GM21390 (cell line): ENCODE measurements around the gene TOX2.

ENCODE experiments used
- ATAC-seq: cut with Tn5 transposase; IDR thresholded peaks from one replicate; pipeline ENCODE4 v1.9.1; 2021; ENCODE audit not compliant: unreplicated experiment

The TOX2 gene

DNA sequence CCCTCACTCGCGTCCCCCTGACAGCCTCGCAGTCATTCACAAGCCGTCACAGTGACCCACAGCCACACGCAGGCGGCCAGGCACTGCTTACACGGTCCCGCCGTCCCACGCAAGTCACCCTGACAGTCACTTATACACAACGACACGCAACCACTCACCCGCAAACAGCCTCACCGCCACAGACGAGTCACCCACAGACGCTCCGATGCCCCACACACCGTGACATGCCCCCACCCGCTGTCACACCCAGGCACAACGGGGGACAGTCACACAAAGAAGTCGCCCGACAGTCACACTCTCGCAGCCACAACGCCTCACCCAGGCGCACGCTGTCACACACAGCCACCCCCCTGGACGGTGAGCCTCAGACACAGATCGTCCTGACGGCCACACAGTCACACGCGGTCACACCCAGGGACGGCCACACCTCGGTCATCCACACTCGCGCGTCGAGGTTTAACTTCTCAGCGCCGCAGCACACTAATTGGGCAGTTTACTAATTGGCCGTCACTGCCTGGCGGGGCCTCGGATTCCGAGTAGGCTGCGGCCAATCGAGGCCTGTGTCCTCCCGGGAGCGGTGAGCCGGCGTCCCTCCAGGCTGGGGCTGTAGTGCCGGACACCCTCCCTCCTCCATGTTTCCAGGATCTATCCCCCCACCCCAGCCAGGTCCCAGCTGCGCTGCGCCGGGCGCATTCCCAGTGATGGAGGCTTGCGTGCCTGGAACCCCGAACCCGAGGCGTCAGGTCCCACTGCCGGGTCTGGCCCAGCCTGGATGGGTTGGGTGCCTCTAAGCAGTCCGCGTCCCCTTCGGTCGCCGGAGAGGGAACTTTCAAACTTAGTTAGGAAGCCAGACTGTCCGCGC, 790 bp downstream of the TOX2 start:
- no peak for ATAC-seq

DNA sequence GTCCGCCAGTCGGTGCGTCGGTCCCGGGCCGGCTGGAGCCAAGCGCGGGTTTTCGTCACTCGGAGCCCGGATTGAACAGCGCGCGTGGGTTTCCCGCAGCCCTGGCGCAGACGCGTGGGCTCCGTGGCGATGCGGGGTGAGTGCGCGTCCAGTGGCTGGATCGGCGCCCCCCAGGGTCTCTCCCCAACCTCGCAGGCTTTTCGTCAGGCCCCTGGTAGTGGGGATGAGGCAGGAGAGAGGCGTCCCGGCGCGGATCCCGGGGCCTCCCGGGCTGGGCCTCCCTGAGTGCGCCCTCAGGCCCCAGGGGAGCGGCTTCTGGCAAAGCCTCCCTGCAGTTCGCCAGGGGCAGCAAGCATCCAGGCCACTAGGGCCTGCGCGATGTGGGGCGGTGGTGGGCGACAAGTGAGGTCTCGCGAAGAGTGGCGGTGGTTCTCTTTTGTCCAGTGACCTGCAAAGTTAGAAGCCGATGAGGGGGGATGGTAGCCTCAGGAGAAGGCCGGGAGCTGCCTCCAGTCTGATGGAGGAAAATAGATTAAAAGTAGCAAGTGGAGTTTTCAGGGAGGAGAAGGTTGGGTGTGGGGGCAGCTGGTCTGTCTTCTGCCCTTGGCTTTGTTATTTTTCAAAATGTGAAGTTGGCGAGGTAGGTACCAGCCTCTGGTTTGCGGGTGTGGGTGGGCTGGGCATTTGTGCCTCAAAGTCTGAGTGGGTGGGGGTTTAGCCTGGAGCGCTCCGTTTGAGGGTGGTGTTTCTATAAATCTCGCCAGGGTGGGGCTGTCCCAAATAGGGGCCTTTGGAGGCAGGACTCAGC, 1.6 kb downstream of the TOX2 start:
- no peak for ATAC-seq

DNA sequence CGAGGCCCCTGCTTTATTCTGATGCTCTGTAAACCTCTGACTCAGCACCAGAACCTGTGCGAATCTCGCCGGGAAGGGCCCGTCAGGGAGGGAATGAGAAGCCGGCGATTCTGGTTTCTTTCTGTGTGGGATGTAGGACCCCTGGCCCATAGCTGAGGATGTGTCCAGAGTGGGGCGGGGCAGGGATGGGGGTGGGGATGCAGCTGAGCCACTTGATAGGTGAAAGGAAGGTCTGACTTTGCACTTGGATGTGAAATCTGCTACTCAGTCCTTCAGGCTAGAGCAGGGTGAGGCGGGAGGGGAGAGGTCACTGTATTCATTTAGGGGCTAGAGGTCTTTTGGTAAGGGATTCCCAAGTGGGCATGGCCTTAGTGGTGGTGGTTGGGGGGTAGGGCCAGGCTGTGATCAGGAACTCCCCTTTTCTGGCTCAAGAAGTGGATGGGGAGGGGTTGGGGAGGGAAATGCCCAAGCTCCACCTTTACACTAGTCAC, 2.3 kb downstream of the TOX2 start:
- no peak for ATAC-seq

GRCh38 chr20:43917380-43917779, 2.7 kb downstream of the TOX2 start:
- ATAC-seq, result no peak

GRCh38 chr20:43919686-43920403, 5.2 kb downstream of the TOX2 start:
- no peak for ATAC-seq

GRCh38 chr20:43920797-43921196, 6.1 kb downstream of the TOX2 start:
- ATAC-seq, result no peak

- ATAC-seq, result no peak
Measured at GRCh38 chr20:43921227-43921780, 6.7 kb downstream of the TOX2 start.

DNA sequence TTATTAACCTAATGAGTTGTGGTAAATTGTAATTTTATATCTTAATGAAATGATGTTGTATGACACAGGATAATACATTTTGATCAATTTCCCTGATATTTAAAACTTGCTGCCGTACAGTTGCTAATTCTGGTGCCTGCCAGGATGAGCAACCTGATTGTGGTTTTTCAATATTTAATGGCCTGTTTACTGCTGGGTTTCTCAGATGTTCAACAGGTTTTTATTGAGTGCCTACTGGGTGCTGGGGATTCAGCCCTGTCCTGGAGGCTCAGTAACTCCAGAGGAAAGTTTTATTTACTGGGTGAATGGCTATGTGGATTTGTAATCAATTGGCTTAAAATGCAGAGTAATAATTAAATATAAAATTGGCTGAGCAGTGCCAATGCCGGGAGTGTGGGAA, 8.0 kb downstream of the TOX2 start:
- ATAC-seq, result no peak

DNA sequence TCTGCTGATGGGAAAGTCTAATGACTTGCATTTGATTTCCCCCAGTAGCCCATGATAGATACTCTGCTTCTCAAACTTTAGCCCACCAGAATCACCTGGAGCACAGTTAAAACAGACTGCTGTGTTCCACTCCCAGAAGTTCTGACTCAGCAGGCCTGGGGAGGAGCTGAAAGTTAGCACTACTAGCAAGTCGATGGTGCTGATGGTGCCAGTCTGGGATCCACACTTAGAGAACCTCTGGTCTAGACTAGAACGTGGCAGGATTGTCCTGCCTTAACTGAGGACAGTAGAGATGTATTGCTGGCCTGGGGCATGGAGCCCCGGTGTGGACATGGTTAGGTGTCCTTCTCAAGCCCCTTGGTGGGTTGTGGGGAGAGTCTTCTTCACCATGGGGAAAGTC, 8.7 kb downstream of the TOX2 start:
- no peak for ATAC-seq

DNA sequence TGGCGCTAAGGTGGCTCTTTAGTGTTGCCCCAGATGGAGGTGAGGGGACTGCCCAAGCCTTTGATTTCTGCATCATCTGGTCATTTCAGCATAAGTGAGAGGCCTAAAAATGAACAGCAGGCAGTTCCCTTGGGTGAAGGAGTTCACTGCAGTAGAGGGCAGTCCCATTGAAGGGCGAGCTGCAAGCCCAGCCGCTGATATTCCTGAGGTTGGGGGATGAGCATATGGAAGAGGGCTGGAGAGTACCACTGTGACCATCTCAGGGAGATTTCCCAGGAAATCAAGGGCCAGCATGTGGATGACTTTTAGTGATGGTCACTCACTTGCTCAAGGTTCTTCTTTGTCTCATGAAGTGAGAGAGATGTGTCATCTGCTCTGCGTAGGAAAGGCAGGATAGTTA, 9.3 kb downstream of the TOX2 start:
- ATAC-seq, result no peak

- no peak for ATAC-seq
Measured at GRCh38 chr20:43925215-43925614, 10.6 kb downstream of the TOX2 start.

DNA sequence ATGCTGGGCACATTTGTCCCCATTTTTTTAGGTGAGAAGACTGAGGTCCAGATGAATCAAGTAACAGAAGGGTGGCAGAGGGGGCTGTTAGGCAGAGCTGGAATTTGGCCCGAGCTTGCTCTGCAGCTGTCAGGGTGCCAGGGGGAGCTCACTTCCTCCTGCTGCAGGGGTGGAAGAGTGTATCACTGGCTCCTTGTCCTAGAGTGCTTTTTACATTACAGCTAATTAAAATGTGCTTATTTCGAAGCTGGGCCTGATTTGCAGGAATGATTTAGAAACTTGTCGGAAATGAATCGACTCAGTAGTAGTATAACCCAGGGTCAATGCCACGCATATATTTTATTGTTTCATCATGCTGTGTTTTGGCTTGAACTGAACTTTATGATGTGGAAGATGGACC, 11.1 kb downstream of the TOX2 start:
- ATAC-seq, result no peak

- no peak for ATAC-seq
Measured at GRCh38 chr20:43926287-43927050, 11.8 kb downstream of the TOX2 start.

DNA sequence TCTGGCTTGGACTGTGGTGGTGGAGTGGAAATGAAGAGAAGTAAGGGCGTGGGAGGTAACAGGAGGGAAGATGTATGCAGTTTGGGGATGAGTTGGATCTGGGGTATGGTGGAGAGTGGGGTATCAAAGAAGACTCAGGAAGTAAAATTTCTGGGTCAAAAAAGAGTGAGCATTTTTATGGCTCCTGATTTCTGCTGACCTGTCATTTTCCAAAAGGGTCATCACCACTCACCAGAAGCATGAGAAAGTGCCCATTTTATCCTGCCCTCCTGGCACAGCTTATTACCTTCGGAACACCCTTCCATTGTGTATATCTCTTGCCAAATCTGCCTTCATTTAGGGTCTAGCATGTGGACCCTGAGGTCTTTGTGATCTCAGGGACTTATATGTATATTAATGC, 17.3 kb downstream of the TOX2 start:
- ATAC-seq, result no peak

GRCh38 chr20:43934833-43935232, 20.2 kb downstream of the TOX2 start:
- no peak for ATAC-seq

GRCh38 chr20:43936104-43936770, 21.6 kb downstream of the TOX2 start:
- ATAC-seq, result no peak

- no peak for ATAC-seq
Measured at GRCh38 chr20:43936805-43937204, 22.2 kb downstream of the TOX2 start.

- ATAC-seq, result no peak
Measured at GRCh38 chr20:43937591-43937990, 22.9 kb downstream of the TOX2 start.

DNA sequence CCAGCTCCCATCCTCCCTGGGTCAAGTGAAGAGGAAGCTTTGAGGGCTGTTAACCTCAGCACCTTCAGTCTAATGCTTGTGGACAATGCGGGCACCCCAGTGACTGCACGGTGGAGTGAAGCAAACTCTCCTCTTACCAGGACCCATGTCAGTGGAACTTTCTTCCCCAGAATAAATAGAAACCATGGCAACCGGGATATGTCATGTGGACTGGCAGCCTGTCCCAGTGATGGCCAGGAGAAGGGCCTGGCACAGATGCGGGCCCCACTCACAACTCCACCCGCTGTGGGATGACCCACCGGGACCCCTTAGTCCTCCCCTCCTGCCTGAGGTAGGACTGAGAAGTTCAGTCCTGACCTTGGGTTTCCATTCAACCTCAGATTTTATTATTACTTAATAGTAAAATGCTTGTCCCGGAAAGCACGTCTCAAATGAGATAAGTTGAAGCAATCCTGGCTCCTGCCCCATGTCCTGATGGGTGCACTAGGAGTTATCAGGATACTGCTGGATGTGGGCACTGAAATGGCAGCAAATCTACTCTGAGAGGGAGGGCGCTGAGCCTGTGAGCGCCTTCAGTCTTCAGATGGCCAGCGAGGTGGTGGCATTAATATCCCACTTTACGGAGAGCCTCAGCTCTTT, 23.5 kb downstream of the TOX2 start:
- no peak for ATAC-seq
